ENCODE data around the gene PAX2.

The PAX2 gene

GRCh38 chr10:100828738-100829096, 83.3 kb downstream of the PAX2 start (continued):
- TF ChIP-seq PATZ1 (CRISPR knock-in tag; IDR thresholded peaks at IDR 0.05; ENCODE audit: borderline replicate concordance) (no peak), CREB5 (CRISPR knock-in tag; IDR thresholded peaks at IDR 0.05; ENCODE audit: low read depth) (no peak)

- no peak for ATAC-seq
- no peak for TF ChIP-seq ARNTL (CRISPR knock-in tag; IDR thresholded peaks at IDR 0.05; ENCODE audit: borderline replicate concordance, low read depth)
- TF ChIP-seq CSRNP3 (CRISPR knock-in tag; IDR thresholded peaks at IDR 0.05), result no peak
- no peak for TF ChIP-seq ISL1 (CRISPR knock-in tag; IDR thresholded peaks at IDR 0.05)
- no peak for TF ChIP-seq ZFP3 (CRISPR knock-in tag; IDR thresholded peaks at IDR 0.05)
Observed at GRCh38 chr10:100829097-100829870, 83.9 kb downstream of the PAX2 start.

GRCh38 chr10:100829933-100830727, 84.7 kb downstream of the PAX2 start:
- TF ChIP-seq ZNF70 (CRISPR knock-in tag; IDR thresholded peaks at IDR 0.05), result no peak
- no peak for TF ChIP-seq ZNF565 (CRISPR knock-in tag; conservative IDR thresholded peaks at IDR 0.05; ENCODE audit: low read depth)
- TF ChIP-seq OSR1 (CRISPR knock-in tag; IDR thresholded peaks at IDR 0.05), result no peak
- TF ChIP-seq GLIS3 (CRISPR knock-in tag; IDR thresholded peaks at IDR 0.05), result no peak
- no peak for TF ChIP-seq RARB (CRISPR knock-in tag; IDR thresholded peaks at IDR 0.05)
- no peak for TF ChIP-seq CSRNP3 (CRISPR knock-in tag; IDR thresholded peaks at IDR 0.05)
- TF ChIP-seq SNAI2 (CRISPR knock-in tag; IDR thresholded peaks at IDR 0.05), result no peak
- ATAC-seq, result no peak

GRCh38 chr10:100830728-100831111, 85.3 kb downstream of the PAX2 start:
- TF ChIP-seq BACH2 (CRISPR knock-in tag; IDR thresholded peaks at IDR 0.05; ENCODE audit: borderline replicate concordance) (no peak), PPARA (CRISPR knock-in tag; IDR thresholded peaks at IDR 0.05; ENCODE audit: borderline replicate concordance) (no peak), ISL1 (CRISPR knock-in tag; IDR thresholded peaks at IDR 0.05) (no peak), ZNF8 (CRISPR knock-in tag; IDR thresholded peaks at IDR 0.05) (no peak), ZC3H10 (CRISPR knock-in tag; IDR thresholded peaks at IDR 0.05) (no peak), GLIS3 (CRISPR knock-in tag; IDR thresholded peaks at IDR 0.05) (no peak), ZNF565 (CRISPR knock-in tag; conservative IDR thresholded peaks at IDR 0.05; ENCODE audit: low read depth) (no peak), OSR1 (CRISPR knock-in tag; IDR thresholded peaks at IDR 0.05) (no peak), PATZ1 (CRISPR knock-in tag; IDR thresholded peaks at IDR 0.05; ENCODE audit: borderline replicate concordance) (no peak), RARB (CRISPR knock-in tag; IDR thresholded peaks at IDR 0.05) (no peak), ZNF70 (CRISPR knock-in tag; IDR thresholded peaks at IDR 0.05) (no peak), ESRRG (CRISPR knock-in tag; IDR thresholded peaks at IDR 0.05) (no peak), ARNTL (CRISPR knock-in tag; IDR thresholded peaks at IDR 0.05; ENCODE audit: borderline replicate concordance, low read depth) (no peak), CREB5 (CRISPR knock-in tag; IDR thresholded peaks at IDR 0.05; ENCODE audit: low read depth) (no peak), TOX (CRISPR knock-in tag; IDR thresholded peaks at IDR 0.05; ENCODE audit: borderline replicate concordance) (no peak), POU6F1 (CRISPR knock-in tag; IDR thresholded peaks at IDR 0.05; ENCODE audit: borderline replicate concordance, low read depth) (no peak), CSRNP3 (CRISPR knock-in tag; IDR thresholded peaks at IDR 0.05) (no peak), TCF4 (CRISPR knock-in tag; IDR thresholded peaks at IDR 0.05; ENCODE audit: borderline replicate concordance) (no peak), ZFP3 (CRISPR knock-in tag; IDR thresholded peaks at IDR 0.05) (no peak)
- ATAC-seq, result no peak

All from SK-N-SH treated with all-trans-retinoic acid at 6 μM for 48 hours (cell line).